HG02840 (cell line): ENCODE measurements around the gene MYH1.
"Not testable (repeated sequence)": the region's sequence is repeated elsewhere in the genome, so short reads cannot be mapped to it uniquely, and the experiment has no call there.

Source experiments
- ATAC-seq: cut with Tn5 transposase; IDR thresholded peaks from one replicate; pipeline ENCODE4 v1.9.1; 2021; ENCODE audit warnings: mild to moderate bottlenecking, moderate library complexity, moderate number of reproducible peaks; ENCODE audit not compliant: unreplicated experiment, low FRiP score

The MYH1 gene

DNA sequence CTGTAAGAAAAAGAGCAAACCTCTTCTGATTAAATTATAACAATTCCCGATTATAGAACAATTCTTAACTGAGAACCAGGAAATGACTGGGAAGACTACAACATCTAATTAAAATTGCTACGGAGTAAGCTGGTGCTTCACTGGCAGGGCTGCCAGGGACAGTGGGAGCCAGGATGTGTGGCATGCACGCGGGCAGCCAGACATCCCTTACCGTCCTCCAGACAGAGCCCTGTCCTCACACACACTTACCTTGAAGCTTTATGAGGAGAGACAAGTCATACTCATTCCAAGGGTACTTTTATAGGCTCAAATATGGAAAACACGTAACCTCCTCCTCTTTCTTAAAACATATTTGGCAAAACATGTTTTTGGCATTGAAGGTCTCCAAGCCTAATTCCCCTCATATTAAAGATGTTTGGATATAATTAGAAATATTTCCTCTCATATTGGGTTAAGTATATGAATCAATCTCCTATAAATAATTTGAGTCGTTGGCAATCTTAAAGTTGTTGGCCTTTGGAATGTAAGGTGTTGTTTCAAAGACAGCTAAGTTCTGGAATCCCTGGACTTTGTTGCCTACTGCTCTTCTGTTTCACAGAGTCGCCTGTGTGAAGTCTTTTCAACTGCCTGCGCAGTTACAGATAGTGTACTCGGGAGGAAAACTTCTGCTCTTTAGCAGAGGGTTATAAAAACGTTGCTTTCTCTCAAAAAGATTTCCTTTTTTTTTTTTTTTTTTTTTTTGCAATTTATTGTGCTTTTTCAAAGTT, at the start of gene MYH1:
Gene MYH1 (minus strand): TSS at position 272 of the 767 bp plus-strand sequence. CDS start 1,900 bp downstream, outside the sequence.
- no peak for ATAC-seq

DNA sequence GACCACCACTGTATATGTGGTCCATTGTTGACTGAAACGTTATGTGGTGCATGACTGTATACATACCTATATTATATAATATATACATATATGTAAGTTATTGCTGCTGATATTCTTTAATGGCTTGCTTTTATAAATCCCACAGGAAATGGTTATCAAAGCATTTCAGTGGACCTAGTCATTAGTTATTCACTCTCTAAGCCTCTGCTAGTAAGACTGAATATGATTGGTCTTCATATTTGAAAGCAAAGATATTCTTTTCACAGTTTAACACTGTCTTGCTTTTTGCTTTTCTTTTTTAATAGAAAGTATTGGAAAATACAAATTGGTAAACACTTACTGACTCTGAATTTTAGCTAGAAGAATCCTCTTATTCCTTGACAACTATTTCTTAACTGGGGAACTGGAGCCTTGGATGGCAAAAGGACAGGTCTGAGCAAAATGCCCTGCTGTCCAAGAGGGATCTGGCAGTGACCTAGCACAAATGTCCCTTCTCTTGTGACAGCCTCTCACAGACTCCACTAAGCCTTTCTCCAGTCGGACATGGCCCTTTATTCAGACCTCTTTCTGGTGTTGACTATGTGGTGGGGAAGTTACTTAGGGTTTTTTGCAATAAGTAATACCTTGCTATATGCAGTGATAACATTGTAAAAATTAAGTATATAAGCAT, 45.8 kb upstream of the MYH1 start:
- no peak for ATAC-seq

DNA sequence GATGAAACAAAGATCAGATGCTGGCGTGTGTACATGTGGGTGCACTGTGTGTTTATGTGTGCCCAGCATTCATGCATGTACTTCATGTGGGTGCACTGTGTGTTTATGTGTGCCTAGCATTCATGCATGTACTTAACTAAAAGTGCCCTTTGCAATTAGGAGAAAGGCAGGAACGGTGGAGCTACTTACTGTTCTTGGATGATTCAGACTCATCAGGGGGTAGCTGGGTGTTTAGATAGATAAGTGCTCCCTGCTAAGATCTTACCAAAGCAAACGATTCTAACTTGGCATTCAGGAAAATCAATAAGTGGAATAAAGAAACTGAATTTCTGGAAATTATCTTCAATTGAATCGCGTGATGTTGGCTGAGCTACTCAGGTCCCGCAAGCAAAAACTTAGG, 39.7 kb upstream of the MYH1 start:
- ATAC-seq = no peak

DNA sequence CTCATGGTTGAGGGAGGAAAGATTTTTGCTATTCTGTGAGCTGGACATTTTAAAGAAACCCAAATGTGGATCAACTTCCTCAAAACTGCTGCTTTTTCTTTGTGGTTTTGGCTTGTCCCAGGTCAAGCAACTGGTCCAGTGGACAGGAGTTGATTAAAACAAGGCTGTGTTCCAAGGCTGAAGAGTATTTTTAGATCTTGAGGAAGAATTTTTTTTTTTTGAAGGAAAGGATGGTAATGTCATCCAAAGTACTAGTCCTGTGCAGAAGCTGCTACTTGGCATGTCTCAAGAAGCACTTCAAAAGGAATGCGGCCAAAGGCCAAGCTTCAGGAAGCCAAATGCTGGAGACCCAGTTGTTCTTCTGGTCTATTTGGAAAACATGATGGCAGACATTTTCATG, 39.1 kb upstream of the MYH1 start:
- ATAC-seq = no peak

DNA sequence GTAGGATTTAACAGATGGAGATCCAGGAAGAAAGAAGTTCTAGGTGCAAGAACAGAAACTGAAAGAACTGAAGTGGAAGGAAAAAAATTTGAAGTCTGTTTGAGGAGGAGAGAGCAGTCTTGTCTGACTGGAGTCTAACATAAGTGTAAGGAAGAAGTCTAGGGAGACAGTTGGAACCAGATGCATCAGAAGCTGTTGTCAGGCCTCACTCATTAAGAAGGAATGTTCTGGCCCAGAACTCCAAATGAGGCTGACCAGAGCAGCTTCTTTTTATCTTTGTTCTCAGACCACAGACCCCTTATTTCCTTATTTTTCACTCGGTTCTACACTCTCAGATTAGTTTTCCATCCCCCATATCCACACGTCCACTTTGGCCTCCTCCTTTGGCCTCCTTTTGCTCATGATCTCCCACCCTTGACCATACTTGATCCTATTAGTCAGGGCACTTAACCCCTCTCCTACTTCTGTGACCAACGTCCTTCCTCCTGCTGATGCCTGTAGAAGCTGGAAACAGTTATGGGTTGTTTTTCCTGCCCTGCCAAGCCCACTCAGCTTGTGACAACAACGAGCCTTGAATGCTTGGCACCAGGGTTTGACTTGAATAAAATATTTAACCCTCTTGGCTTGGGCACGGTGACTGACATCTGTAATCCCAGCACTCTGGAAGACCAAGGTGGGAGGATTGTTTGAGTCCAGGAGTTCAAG, 38.1 kb upstream of the MYH1 start:
- ATAC-seq = no peak

DNA sequence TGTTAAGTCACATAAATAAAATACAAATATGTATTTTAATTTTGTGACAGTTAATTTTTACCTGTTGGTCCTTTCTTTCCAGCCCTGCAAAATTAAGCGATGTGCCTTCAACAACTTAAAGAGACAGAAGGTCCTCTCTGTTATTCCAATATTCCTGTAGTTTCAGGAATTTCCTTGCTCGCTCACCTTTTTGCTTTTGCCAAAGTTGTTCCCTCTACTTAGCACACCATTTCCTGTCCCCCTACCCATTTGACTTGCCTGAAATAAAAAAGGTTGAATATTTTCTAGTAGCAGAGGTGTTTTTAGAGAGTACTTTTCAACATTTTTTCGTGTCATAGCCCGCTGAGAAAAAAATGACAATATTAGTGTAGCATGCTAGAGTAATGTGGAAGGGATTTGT, 31.7 kb upstream of the MYH1 start:
- no peak for ATAC-seq

DNA sequence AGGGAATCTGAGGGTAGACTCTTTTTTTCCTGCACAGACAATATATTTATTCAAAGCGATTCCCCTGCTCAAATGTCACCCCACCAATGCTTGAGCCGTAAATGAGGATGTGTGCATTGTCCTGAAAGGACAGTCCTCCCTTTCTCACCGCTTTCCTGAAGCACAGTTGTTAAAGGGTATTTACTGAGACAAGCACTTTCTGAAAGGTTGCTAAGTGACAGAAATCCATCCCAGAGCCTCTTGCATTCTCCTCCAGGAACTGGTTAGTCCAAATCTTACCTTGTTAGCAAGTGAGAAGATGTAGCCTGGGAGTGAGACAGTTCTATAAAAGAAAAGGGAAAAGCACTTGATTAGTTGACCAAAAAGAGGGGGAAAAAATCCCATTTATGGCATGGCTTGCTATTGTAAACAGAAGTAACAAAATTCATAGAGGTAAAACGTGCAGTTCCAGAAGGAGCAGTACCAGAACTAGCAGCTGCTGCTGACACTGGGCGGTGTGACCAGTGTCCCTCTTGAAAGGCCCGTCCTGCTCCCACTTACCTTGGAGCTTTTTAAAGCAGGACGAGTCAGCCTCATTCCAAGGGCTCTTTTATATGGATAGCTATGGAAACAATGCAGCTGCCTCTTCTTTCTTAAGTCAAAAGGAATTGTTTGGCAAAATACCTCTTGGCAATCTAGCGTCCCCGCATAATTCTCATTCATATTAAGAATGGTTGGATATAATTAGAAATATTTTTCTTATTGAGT, 30.9 kb upstream of the MYH1 start, which contains the start of gene MYH2:
Gene MYH2 (minus strand): TSS at position 563 of the 747 bp plus-strand sequence. CDS start 1,738 bp downstream, outside the sequence.
- ATAC-seq = no peak

DNA sequence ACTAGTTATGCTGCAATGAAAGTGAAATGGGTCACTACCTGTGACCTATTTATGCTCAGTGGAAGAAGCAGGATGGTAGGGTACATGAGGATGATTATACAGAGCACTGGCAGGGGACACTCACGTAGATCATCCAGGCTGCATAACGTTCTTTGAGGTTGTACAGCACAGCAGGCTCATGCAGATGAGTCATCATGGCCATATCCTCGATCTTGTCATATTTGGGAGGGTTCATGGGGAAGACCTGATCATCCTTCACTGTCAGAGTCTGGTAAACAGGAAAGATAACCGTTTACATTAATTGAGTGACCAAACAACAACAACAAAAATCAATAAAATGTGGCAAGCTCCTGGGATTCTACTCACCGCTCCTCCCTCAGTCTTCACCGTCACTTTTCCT, 29.0 kb upstream of the MYH1 start:
- no peak for ATAC-seq

DNA sequence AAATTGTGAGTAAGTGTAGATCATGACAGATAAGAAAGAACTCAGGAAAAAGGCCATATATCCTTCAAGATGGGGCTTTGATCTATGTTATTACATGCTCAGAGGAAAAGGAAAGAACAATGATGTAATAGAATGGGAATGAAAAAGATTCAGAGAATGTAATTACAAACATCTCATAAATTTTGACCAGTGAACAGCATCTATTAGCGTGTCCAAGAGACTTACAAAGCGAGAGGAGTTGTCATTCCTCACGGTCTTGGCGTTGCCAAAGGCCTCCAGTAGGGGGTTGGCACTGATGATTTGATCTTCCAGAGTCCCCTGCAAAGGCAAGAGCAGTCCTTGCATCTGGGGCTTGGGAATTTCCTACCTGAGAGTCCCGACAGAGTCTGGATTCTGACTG, 25.1 kb upstream of the MYH1 start:
- not testable (repeated sequence) for ATAC-seq

DNA sequence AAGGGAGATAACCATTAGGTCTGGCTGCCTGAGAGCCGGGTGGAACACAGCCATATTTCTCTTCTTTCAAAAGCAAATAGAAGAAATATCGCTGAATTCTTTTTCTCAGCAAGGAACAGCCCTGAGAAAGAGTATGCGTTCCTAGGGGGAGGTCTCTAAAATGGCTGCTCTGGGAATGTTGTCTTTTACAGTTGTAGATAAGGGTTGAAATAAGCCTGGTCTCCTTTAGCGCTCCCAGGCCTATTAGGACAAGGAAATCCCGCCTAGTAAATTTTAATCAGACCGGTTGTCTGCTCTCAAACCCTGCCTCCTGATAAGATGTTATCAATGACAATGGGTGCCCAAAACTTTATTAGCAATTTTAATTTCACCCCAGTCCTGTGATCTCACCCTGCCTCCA, 22.8 kb upstream of the MYH1 start:
- not testable (repeated sequence) for ATAC-seq

DNA sequence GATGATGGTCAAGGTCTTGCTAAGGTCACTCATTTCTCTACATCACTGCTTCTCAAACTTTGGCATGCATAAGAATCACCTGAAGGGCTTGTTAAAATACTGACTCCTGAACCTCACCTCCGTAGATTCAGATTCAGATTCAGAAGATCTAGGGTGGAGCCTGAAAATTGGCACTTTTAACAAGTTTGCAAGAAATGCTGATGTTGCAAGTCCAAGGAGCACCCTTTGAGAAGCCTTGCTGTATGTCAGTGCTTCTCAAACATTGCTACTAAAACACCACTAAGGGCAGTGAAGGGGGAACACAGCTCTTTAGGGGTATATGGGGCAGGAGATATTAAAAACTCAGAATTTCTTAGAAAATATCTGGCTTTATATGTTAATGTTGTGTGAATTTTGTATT, 13.7 kb upstream of the MYH1 start:
- no peak for ATAC-seq

DNA sequence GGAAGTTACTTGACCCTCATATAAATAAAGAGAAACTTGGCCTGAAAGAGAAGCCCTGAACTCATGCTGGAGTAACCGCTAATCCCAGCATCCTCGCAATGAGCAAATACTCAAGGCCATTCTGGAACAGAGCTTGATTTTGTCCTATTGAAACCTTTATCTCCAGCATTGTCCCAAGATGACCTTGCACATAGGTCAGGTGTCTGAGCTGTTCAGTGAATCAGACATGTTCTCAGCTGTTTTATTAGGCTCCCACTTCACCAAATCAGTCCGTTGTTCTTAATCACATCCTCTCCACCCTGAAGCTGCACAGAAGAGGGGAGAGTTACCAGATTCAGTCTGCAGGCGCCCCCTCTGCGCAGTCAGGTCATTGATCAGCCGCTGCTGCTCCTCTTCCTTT, 9.1 kb upstream of the MYH1 start:
- no peak for ATAC-seq

DNA sequence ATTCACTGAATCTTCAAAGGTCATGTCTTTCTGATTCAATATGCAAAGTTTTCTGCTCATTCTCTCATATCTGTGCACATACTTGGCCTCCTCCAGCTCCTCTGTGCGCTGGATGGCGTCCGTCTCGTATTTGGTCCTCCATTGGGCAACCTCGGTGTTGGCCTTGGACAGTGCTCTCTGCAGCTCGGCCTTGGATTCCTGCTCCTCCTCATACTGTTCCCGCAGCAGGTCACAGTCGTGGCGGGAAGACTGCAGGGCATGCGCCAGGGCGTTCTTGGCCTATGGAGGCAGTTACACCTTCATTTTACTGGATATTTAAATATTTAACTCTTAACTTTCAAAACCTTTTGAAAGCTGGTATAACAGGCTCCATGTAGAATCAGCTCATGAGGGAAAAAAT, 8.2 kb upstream of the MYH1 start:
- no peak for ATAC-seq

DNA sequence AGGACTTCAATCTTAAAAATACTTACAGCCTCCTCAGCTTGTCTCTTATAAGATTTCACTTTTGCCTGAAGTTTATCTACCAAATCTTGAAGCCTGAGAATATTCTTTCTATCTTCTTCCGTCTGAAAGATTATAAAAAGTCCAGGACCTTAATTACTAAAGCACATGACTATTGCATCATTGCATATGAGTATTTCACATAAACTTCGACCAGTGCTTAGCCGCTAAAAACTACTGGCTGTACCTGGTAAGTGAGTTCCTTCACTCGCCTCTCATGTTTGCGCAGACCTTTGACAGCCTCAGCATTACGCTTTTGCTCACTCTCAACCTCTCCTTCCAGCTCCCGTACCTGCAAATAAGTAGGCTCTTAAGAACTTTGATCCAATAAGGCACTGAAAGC, 4.7 kb upstream of the MYH1 start:
- no peak for ATAC-seq

DNA sequence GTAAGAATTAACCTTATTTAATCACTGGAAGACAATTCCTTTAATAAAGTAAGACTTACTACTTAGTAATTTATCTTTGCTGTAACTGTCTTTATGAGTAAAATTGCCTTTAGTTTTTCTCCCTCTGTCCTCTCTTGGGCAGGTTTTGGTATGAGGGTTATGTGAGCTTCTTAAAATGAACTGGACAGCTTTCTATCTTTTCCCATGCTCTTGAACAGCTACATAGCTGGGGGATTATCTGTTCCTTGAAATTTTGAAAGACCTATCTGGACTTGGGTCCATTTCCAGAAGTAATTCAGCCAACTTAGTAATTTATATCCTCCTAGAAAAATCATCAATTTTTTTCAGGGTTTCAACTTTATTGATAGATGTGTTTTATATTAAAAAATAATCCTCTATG, 3.6 kb upstream of the MYH1 start:
- ATAC-seq = no peak

DNA sequence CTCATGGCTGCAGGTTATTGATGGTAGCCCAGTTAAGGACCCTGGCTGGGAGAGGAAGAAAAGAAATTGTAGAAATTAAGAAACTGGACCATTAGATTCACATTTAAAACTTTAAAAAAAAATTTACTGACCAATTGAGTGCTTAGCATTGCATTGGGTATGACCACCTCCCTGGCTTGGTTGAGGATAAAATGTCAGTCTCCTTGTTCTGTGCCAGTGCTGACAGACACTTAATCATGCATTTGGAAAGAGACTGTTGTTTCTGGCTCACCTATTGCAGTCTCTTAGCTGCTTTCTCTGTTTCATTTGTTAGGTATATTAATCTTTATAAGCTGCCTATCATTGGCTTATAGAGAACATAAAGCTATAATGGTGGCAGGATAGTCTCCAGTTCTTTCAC, 1.7 kb downstream of the MYH1 start:
- no peak for ATAC-seq

DNA sequence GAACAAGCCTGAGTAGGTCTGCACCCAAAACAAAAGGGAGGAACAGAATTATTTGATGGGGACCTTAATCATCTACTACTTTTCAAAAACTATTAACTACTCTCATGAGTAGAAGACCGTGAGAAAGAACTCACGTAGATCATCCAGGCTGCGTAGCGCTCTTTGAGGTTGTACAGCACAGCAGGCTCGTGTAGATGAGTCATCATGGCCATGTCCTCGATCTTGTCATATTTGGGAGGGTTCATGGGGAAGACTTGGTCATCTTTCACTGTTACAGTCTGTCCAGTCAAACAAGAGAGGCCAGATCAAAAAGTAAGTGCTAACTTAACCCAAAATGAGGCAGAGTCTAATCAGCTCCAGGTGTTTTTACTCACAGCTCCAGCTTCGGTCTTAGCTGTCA, 2.3 kb downstream of the MYH1 start:
- no peak for ATAC-seq

DNA sequence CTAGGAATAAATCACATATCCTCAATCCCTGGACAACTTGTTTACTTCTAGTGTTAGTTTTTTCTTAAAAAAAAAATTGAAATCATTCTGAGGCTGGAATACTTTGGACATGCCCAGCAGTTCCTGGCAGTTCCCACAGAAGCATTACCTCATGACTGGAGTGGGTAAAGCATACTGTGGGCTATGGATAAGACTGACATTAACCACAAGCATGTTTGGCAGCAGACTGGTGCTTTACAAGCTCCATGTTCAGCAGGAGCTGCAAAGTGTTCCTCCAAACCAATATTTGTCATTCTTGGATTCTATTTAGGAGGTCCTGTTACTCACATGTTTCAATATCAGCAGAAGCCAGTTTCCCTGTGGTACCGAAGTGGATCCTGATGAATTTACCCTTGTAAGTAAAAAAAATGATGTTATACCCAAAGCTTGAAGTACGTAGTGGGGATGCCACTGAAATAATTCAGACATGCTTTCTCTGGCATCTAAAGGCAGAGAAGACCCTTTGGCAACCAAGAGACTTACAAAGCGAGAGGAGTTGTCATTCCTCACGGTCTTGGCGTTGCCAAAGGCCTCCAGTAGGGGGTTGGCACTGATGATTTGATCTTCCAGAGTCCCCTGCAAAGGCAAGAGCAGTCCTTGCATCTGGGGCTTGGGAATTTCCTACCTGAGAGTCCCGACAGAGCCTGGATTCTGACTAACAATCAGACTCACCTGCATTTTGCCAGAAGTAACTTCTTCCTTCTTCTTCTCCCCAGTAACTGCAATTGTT, 4.9 kb downstream of the MYH1 start:
- ATAC-seq = no peak

DNA sequence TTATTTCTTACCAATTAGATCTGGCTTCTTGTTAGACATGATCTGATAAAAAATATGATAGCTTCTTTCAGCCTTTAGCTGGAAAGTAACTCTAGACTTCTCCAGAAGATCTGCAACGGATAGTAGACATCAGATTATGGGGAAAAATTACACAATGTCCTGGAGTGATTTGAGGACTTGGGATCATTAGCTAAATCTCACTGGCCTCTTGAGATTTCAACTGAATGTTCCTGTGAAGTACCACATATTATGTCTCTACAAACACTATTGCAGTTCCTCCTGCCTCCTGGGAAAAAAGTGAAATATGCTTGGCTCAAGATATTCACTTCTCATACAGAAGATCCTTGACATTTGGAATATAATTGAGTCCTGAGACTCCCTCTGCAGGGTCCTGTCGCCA, 5.5 kb downstream of the MYH1 start:
- no peak for ATAC-seq

DNA sequence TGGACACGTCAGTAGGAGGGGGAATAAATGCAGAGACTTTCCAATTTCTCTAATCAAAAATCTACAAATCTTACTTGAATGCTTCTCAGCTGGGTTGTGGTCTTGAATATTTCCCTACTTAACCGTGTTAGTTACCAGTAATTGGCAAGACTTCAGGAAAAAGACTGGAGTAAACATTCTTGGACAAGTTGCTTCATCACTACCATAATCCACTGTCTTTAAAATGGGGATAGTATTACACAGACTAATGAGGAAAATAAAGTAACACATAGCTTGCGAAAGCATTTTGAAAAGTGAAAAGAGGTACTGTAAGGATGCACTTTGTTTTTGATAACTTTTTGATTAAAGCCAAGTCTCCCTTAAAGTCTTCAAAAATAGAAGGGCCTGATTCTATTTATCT, 18.4 kb downstream of the MYH1 start:
- no peak for ATAC-seq
